ENCODE results near the gene ACSL1.

The ACSL1 gene

DNA sequence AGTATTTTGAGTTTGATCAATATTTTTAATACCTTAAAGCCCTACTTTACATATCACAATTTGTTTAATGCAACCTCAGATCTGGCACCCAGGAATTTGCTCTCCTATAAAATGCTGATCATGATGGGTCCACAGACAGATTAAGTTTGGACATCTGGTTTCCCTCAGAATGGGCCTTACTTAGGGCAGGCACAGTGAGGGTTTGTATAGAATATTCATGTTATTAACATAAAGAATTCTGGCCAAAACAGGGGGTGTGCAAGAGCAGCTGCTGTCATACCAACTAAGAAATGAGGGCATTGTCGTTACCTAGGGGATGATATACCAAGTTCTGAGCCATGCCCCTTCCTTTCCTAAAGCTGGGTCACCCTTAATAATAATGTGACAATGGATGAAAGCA lies 54.4 kb downstream of the ACSL1 start:
- TF ChIP-seq, protein P1, sequence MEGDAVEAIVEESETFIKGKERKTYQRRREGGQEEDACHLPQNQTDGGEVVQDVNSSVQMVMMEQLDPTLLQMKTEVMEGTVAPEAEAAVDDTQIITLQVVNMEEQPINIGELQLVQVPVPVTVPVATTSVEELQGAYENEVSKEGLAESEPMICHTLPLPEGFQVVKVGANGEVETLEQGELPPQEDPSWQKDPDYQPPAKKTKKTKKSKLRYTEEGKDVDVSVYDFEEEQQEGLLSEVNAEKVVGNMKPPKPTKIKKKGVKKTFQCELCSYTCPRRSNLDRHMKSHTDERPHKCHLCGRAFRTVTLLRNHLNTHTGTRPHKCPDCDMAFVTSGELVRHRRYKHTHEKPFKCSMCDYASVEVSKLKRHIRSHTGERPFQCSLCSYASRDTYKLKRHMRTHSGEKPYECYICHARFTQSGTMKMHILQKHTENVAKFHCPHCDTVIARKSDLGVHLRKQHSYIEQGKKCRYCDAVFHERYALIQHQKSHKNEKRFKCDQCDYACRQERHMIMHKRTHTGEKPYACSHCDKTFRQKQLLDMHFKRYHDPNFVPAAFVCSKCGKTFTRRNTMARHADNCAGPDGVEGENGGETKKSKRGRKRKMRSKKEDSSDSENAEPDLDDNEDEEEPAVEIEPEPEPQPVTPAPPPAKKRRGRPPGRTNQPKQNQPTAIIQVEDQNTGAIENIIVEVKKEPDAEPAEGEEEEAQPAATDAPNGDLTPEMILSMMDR (IDR thresholded peaks at IDR 0.05; ENCODE audit: borderline replicate concordance, insufficient read depth, low read depth, low read length): no peak
- no peak overlapping the region for H3K4me3 ChIP-seq (ENCODE audit: low read depth, low read length)

DNA sequence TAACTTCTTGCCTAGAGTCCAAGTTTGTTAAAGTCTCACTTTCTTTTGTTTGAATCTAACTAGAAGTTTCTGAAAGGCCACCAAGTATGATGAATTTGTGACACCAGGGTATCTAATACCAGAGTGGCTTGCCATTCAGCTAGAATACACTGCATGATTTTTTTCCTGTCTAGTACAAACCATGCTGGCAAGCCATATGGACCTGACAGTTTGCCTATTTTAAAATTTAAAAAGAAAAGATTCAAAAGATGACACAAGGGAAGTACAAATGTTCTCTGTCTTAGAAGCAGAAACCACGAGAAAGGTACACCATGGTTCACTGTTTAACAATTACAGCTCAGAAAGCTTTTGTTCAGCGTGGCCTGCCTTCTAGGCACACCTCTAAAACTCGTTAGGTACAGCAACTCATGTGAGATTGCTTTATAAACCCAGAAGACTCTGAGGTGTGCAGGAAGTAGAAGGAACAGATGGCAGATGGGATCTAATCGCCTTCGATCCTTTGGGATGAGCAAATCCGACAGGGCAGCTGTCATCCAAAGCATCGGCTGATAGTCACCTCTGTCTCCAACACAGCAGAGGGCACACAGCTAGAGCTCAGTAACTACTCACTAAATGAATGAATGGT lies 56.5 kb downstream of the ACSL1 start:
- H3K4me3 ChIP-seq (ENCODE audit: low read depth, low read length): no peak overlapping the region
- TF ChIP-seq, protein P1 (IDR thresholded peaks at IDR 0.05; ENCODE audit: borderline replicate concordance, insufficient read depth, low read depth, low read length): no peak

DNA sequence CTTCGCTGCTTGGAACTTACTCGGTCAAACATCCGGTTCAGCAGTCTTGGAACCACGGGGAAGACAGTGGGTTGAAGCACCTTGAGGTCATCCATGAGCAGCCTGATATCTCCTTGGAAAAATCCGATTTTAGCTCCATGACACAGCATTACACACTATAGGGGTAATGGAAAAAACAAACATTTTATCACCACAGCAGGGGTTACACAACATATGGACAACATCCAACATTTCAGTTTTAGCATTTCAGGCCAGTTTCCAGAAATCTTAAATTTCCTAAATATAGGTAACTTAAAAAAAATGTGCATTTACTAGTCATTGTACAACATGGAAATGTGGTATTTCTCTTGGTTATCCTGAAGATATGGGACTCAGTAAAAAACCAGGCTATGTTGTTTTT lies 57.5 kb downstream of the ACSL1 start:
- H3K4me3 ChIP-seq (ENCODE audit: low read depth, low read length): no peak overlapping the region
- TF ChIP-seq, protein P1 (IDR thresholded peaks at IDR 0.05; ENCODE audit: borderline replicate concordance, insufficient read depth, low read depth, low read length): no peak

DNA sequence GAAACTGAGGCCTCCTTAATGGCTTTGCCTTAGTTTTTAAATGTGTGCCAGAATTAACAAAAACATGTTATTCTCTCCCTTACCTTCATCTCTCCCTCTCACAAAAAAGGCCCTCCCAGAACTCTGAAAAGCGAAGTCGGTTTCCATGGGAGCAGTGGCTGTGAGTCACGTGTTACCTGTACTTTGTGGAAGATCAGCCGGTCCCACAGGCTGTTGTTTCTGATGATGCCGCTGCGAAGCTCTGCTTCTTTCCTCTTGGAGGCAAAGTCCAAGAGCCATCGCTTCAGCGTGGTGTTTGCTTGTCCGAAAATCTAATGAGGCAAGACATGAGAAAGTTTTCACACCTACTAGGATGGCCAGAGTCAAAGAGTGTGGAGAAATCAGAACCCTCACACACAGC lies 59.3 kb downstream of the ACSL1 start:
- no peak overlapping the region for H3K4me3 ChIP-seq (ENCODE audit: low read depth, low read length)
- TF ChIP-seq, protein P1 (IDR thresholded peaks at IDR 0.05; ENCODE audit: borderline replicate concordance, insufficient read depth, low read depth, low read length): no peak

DNA sequence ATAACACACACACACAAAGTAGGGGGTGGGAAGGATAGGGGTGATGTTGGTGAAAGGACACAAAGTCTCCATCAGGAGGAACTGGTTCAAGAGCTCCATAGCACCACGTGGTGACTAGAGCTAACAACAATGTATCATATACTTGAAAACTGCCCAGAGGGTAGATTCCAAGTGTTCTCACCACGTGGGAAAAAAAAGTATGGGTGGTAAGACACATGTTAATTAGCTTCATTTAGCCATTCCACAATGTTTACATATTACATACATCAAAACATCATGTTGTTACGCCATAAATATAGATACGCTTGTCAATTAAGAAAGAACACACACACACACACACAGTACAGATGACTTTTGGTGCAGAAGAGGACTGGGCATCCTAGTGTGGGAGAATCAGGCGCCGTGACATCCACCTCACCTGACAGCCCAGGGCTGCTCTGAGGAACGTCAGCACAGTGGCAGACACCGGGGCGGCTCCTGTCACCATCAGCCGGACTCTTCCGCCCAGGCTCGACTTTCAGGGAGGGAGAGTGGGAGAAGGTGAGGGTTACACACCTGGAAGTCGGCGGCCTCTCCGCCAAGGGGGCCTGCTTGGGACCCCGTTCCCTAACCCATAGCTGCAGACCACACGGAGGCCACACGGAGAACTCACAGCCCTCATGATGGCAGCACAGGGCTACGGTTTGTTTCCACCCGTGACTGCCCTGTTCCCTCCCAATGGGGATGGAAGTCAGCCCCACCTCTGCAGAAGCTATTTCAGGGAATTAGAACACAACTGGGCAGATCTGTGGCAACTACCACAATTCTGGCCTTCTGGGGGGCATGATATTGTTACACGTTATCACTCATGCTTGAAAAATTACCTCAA lies 60.1 kb downstream of the ACSL1 start:
- no peak overlapping the region for H3K4me3 ChIP-seq (ENCODE audit: low read depth, low read length)
- TF ChIP-seq, protein P1 (IDR thresholded peaks at IDR 0.05; ENCODE audit: borderline replicate concordance, insufficient read depth, low read depth, low read length): no peak

DNA sequence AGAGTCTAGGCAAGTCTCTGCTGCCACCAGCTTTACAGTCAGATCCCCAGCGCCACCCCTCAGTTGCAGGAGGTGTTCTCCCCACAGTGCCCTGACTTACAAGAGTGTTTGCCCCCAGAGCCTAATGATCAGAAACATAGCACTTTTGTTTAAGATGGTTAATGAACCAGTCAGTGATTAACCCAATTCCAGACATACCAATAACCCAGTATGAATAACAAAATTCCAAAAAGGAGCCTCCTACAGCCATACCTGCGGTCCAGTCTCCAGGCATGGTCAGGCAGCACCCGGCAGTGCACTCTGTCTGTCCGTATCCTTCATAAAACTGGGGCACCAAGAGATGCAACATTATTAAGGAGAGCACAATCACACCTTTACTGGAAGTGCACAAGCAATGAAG lies 61.2 kb downstream of the ACSL1 start:
- TF ChIP-seq, protein P1 (IDR thresholded peaks at IDR 0.05; ENCODE audit: borderline replicate concordance, insufficient read depth, low read depth, low read length): no peak
- H3K4me3 ChIP-seq (ENCODE audit: low read depth, low read length): no peak overlapping the region

Measured in GM12875 (cell line).